Keratinocyte (primary cell): ENCODE data around the gene NPFFR2.

Source experiments
- CTCF ChIP-seq, 3 experiments: IDR thresholded peaks in 1 of 3; conservative IDR thresholded peaks in 1 of 3; optimal IDR thresholded peaks in 1 of 3; 2 replicates in 2 of 3; 3 replicates in 1 of 3; pipeline versions ENCODE3 to v1.5.1; 2011; ENCODE audit warnings: low read length in 3 of 3, mild to moderate bottlenecking in 3 of 3, moderate library complexity in 2 of 3, control low read depth in 1 of 3, inconsistent platforms in 1 of 3; ENCODE audit not compliant: insufficient read depth in 2 of 3; ENCODE audit errors: extremely low read depth in 1 of 3
- EZH2 ChIP-seq: IDR thresholded peaks from one replicate; pipeline ENCODE4 v1.6.1; 2012; ENCODE audit warnings: inconsistent platforms, mild to moderate bottlenecking, low read length, moderate library complexity

GRCh38 chr4:72179342-72179741 is 147.5 kb downstream of the NPFFR2 start:
- TF ChIP-seq EZH2 (no peak), CTCF (optimal IDR thresholded peaks at IDR 0.05 in 1 of 3, IDR thresholded peaks at IDR 0.05 in 1 of 3, conservative IDR thresholded peaks at IDR 0.05 in 1 of 3; ENCODE audit: extremely low read depth in 1 of 3, insufficient read depth in 2 of 3, low read length in 3 of 3) (no peak)
